Measurements from ENCODE around the gene PDP2. TPM values are rescaled to one million over a fixed set of nuclear protein-coding genes. Genes with fewer than 3 reads are reported as not detected.
A peak's percentile ranks its signal among the peaks of the same experiment; 100 is the strongest.

The PDP2 gene
- total and polyA plus RNA-seq, 2 of the 4 experiments (the other 2 are of a cell fraction), result 5.3 to 16.8 TPM

DNA sequence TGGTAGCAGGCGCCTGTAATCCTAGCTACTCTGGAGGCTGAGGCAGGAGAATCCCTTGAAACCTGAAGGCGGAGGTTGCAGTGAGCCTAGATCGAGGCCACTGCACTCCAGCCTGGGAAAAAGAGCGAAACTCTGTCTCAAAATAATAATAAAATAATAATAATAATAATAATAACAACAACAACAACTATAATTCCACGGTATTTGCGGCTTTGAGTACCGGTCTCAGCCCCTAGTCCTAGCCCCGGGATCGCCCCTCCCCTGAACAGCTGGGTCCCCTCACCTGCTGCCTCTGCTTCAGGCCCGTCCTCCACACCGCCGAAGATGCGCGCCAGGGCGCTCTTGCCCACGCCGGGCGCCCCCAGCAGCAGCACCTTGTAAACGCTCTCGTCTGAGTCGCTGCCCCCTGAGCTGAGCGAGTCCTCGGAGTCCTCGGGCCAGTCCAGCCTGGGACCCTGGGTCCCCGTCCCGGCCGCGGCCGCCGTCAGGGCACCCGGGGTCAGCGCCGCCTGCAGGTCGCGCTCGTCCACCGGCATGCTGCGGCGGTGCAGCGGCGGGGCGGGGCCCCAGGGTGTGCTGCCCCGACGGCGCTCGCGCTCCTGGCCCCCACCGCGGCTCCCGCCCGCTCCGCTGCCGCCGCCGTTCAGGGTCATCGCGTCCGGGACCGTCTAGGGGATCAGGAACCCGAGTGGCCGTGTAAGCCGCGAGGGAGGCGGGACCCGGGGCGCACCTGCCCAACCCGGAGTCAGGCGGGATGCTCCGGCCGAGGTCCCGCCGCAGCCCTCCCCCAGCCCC lies 44.4 kb downstream of the PDP2 start:
- Histone ChIP-seq H4K8ac (ENCODE audit: low read depth in 2 of 2, low read length in 2 of 2) (peak overlapping the region in 1 of 2 experiments; percentile 14; a peak in 1 of 4 replicates), H3K18ac (ENCODE audit: low read depth, low read length) (no peak overlapping the region), H3K4me2 (ENCODE audit: low read depth, low read length) (peak overlapping the region; percentile 60), H2AK9ac (replicated peaks; ENCODE audit: low read depth, low read length, poor library complexity) (peak overlapping the region; percentile 57), H3K9me3 (ENCODE audit: control insufficient read depth, insufficient read depth, low read length) (no peaks in the 10 kb centered on the region), H2BK120ac (ENCODE audit: low read depth, low read length) (no peak overlapping the region), H4K91ac (ENCODE audit: insufficient read depth, low read depth, low read length) (no peak overlapping the region), H3K27me3 (ENCODE audit: control insufficient read depth, insufficient read depth, low read length) (peaks cover 10% of the 10 kb centered on the region; the same call in 1 of the 2 replicates), H3K79me1 (ENCODE audit: low read depth in 1 of 2, low read length in 2 of 2) (no peaks in the 10 kb centered on the region), H2BK20ac (ENCODE audit: low read depth, low read length) (no peak overlapping the region; the same call in 1 of the 2 replicates), H3K4me1 (ENCODE audit: control insufficient read depth, insufficient read depth, low read length) (peaks cover 27% of the 10 kb centered on the region), H3K23ac (ENCODE audit: low read depth, low read length) (0 out of 2 replicates have a peak overlapping the region, but pooled peaks have one; percentile 15), H3K9ac (ENCODE audit: low read depth, low read length) (no peak overlapping the region), H2AK5ac (ENCODE audit: low read depth, low read length) (0 out of 2 replicates have a peak overlapping the region, but pooled peaks have one; percentile 6), H3K9me1 (ENCODE audit: insufficient read depth, low read length) (peaks cover 26% of the 10 kb centered on the region), H4K20me1 (ENCODE audit: insufficient read depth, low read length) (no peaks in the 10 kb centered on the region), H3K56ac (ENCODE audit: extremely low read depth, insufficient read depth, low read length) (no peak overlapping the region), H3K4ac (ENCODE audit: low read depth, low read length) (no peak overlapping the region; the same call in 1 of the 2 replicates), H2BK15ac (ENCODE audit: low read depth, low read length) (no peak overlapping the region), H2AFZ (replicated peaks; ENCODE audit: low read length, poor library complexity) (peak overlapping the region; percentile 88), H3K36me3 (ENCODE audit: control insufficient read depth, insufficient read depth, low read length) (no peaks in the 10 kb centered on the region), H3K4me3 (ENCODE audit: insufficient read depth, low read depth, low read length) (peak overlapping the region; percentile 50), H2BK5ac (ENCODE audit: low read depth, low read length, poor library complexity, severe bottlenecking) (no peak overlapping the region), H3K27ac (ENCODE audit: insufficient read depth, low read length) (no peak overlapping the region), H3K14ac (replicated peaks; ENCODE audit: low read depth, low read length) (no peak overlapping the region), H4K5ac (ENCODE audit: low read depth, low read length) (no peak overlapping the region)
- 5% methylated on average over 48 of the region's 72 CpGs; no CpG with 5 or more reads in 1 of the 2 experiments for WGBS, 2 experiments (ENCODE audit: extremely low coverage in 2 of 2, insufficient read length in 1 of 2)
- no TSS peak for BruUV-seq (replicated peaks)
- ATAC-seq (ENCODE audit: low read depth), result peak; percentile 48
- peak; percentile 37 for TF ChIP-seq CTCF (conservative IDR thresholded peaks at IDR 0.05; ENCODE audit: low read depth, low read length)
- TF ChIP-seq BHLHE40 (IDR thresholded peaks at IDR 0.05; ENCODE audit: low read depth, low read length), result no peak
- peak; percentile 19; the same call in 1 of the 2 replicates for TF ChIP-seq SMC3 (IDR thresholded peaks at IDR 0.05; ENCODE audit: low read depth, low read length)
- 0 out of 2 replicates have a peak, but pooled peaks have one; percentile 15 for TF ChIP-seq RAD21 (IDR thresholded peaks at IDR 0.05; ENCODE audit: low read length)
- ChIA-PET CTCF (no interaction called here), POLR2A (ENCODE audit: unreplicated experiment) (no interaction called here)
- dilution Hi-C loops (cut with HindIII; ENCODE audit: low sequenced_read_pairs, unreplicated experiment), result no loop called here
- in situ Hi-C loops (cut with MboI; ENCODE audit: low sequenced_read_pairs), result no loop called here
- DNase-seq, result no peak
- intact Hi-C loops (cut with micrococcal nuclease), result no loop called here
